HCT116 (cell line): ENCODE measurements around the gene ADIPOR1. TPM values are rescaled to one million over a fixed set of nuclear protein-coding genes. Genes with fewer than 3 reads are reported as not detected.

Experiments
- ATAC-seq: fragments of 200-7000 bp; cut with Tn5 transposase; 2 replicates; pipeline ENCODE4 v1.9.1; 2020; ENCODE audit warnings: mild to moderate bottlenecking, moderate library complexity
- BruUV-seq: library from RNA; stranded (reverse); fragments of 400-500 nt; replicated peaks from 2 replicates; lab custom pipeline; 2021; lab: Mats Ljungman, UMichigan
- CTCF ChIA-PET: fragments of 300-600 bp; sonication (Branson Sonifier 250); formaldehyde crosslinking; loops from one replicate; lab custom pipeline; 2021; ENCODE audit warnings: antibody characterized with exemption; lab: Charles Lee
- POLR2A ChIA-PET: fragments of 300-600, 350-600 bp; sonication (Branson Sonifier 250); formaldehyde crosslinking; loops from one replicate; lab custom pipeline; 2021; ENCODE audit warnings: antibody characterized with exemption; lab: Charles Lee
- RAD21 ChIA-PET, 2 experiments: fragments of 300-600 bp; sonication (Branson Sonifier 250); formaldehyde crosslinking; loops; one replicate each; lab custom pipeline; 2023; ENCODE audit warnings: low total read pairs in 2 of 2; ENCODE audit not compliant: uncharacterized antibody in 2 of 2, unreplicated experiment in 2 of 2, low non-redundant PET in 1 of 2; lab: Charles Lee
- DNase-seq: peaks from one replicate; pipeline ENCODE4 v3.0.0-alpha.2; 2010; ENCODE audit warnings: low read depth, low spot score
- H2AFZ ChIP-seq: fragments of 200-600 bp; shearing (Covaris generic), sonication (generic); 2 replicates; pipeline ENCODE4 v1.6.1; 2017; ENCODE audit warnings: low read depth, mixed run types, mixed read lengths, antibody characterized with exemption, low read length; ENCODE audit not compliant: poor library complexity, severe bottlenecking
- H3K27ac ChIP-seq: 2 replicates; pipeline ENCODE4 v1.5.1; 2012; ENCODE audit warnings: low read depth, low read length
- H3K27me3 ChIP-seq: fragments of 200-600 bp; sonication (generic); 2 replicates; pipeline ENCODE4 v1.6.1; 2016; ENCODE audit warnings: mixed run types, low read length, mixed read lengths; ENCODE audit not compliant: insufficient read depth
- H3K36me3 ChIP-seq, 2 experiments: fragments of 200-500 bp in 1 of 2; fragments of 200-600 bp in 1 of 2; sonication (Bioruptor generic) in 1 of 2; sonication (generic) in 1 of 2; 2 replicates each; pipeline versions ENCODE4 v1.5.1 to v1.6.1; 2014 to 2016; ENCODE audit warnings: low read length in 2 of 2, inconsistent platforms in 1 of 2, mixed read lengths in 1 of 2, mixed run types in 1 of 2; ENCODE audit not compliant: insufficient read depth in 2 of 2, control insufficient read depth in 1 of 2
- H3K4me1 ChIP-seq, 2 experiments: fragments of 200-600 bp in 1 of 2; sonication (generic) in 1 of 2; 2 replicates each; pipeline versions ENCODE4 v1.5.1 to v1.6.1; 2012 to 2017; ENCODE audit warnings: low read length in 2 of 2, inconsistent platforms in 1 of 2, mild to moderate bottlenecking in 1 of 2, mixed read lengths in 1 of 2, mixed run types in 1 of 2, moderate library complexity in 1 of 2; ENCODE audit not compliant: insufficient read depth in 2 of 2, control insufficient read depth in 1 of 2
- H3K4me2 ChIP-seq: fragments of 200-600 bp; sonication (generic); 2 replicates; pipeline ENCODE4 v1.6.1; 2017; ENCODE audit warnings: mixed run types, low read length, mixed read lengths
- H3K4me3 ChIP-seq, 2 experiments: fragments of 200-600 bp in 1 of 2; sonication (generic) in 1 of 2; replicated peaks in 1 of 2; 2 replicates each; pipeline ENCODE4 v1.5.1; 2011 to 2016; ENCODE audit warnings: low read length in 2 of 2, control low read depth in 1 of 2, low read depth in 1 of 2, mild to moderate bottlenecking in 1 of 2, mixed read lengths in 1 of 2, mixed run types in 1 of 2
- H3K79me2 ChIP-seq: fragments of 200-600 bp; sonication (generic); 2 replicates; pipeline ENCODE4 v1.6.1; 2017; ENCODE audit warnings: mild to moderate bottlenecking, mixed run types, low read length, moderate library complexity, mixed read lengths; ENCODE audit not compliant: insufficient read depth
- H3K9ac ChIP-seq: fragments of 200-600 bp; sonication (generic); 2 replicates; pipeline ENCODE4 v1.6.1; 2016; ENCODE audit warnings: low read length, mixed read lengths
- H3K9me2 ChIP-seq: fragments of 200-600 bp; sonication (generic), shearing (Covaris generic); 2 replicates; pipeline ENCODE4 v1.6.1; 2017; ENCODE audit warnings: mixed run types, mild to moderate bottlenecking, moderate library complexity; ENCODE audit not compliant: insufficient read depth
- H3K9me3 ChIP-seq, 2 experiments: fragments of 200-500 bp in 1 of 2; fragments of 200-600 bp in 1 of 2; sonication (Bioruptor generic) in 1 of 2; sonication (generic) in 1 of 2; 2 replicates each; pipeline ENCODE4 v1.6.1; 2014 to 2017; ENCODE audit warnings: low read length in 2 of 2, mixed read lengths in 2 of 2, inconsistent platforms in 1 of 2, low read depth in 1 of 2, mild to moderate bottlenecking in 1 of 2, mixed run types in 1 of 2, moderate library complexity in 1 of 2; ENCODE audit not compliant: control insufficient read depth in 1 of 2, insufficient read depth in 1 of 2
- H4K20me1 ChIP-seq: fragments of 200-600 bp; sonication (generic), shearing (Covaris generic); 2 replicates; pipeline ENCODE4 v1.6.1; 2017; ENCODE audit warnings: mixed run types, mild to moderate bottlenecking, moderate library complexity; ENCODE audit not compliant: insufficient read depth
- CEBPB ChIP-seq: IDR thresholded peaks from 2 replicates; pipeline ENCODE4 v1.6.1; 2012; ENCODE audit warnings: low read depth
- CTCF ChIP-seq, 3 experiments: fragments of 200-600 bp in 1 of 3; sonication (generic) in 1 of 3; IDR thresholded peaks in 2 of 3; conservative IDR thresholded peaks in 1 of 3; 2 replicates each; pipeline ENCODE4 v1.5.1; 2012 to 2017; ENCODE audit warnings: low read depth in 2 of 3, low read length in 2 of 3, antibody characterized with exemption in 1 of 3, borderline replicate concordance in 1 of 3, control low read depth in 1 of 3, mild to moderate bottlenecking in 1 of 3, mixed read lengths in 1 of 3, mixed run types in 1 of 3, moderate library complexity in 1 of 3; ENCODE audit not compliant: insufficient read depth in 1 of 3
- EGR1 ChIP-seq: IDR thresholded peaks from 2 replicates; pipeline ENCODE4 v1.6.1; 2012; ENCODE audit warnings: low read depth
- EZH2 ChIP-seq: fragments of 200-600 bp; sonication (generic); IDR thresholded peaks from 2 replicates; pipeline ENCODE4 v1.6.1; 2017; ENCODE audit warnings: antibody characterized with exemption, mixed run types
- EZH2phosphoT487 ChIP-seq: fragments of 200-600 bp; IDR thresholded peaks from 2 replicates; pipeline ENCODE4 v1.6.1; 2018; ENCODE audit warnings: antibody characterized with exemption, borderline replicate concordance
- FOSL1 ChIP-seq: IDR thresholded peaks from 2 replicates; pipeline ENCODE4 v1.6.1; 2012; ENCODE audit warnings: low read depth
- JUND ChIP-seq: IDR thresholded peaks from 2 replicates; pipeline ENCODE4 v1.6.1; 2012
- POLR2A ChIP-seq: IDR thresholded peaks from 2 replicates; pipeline ENCODE4 v1.7.0; 2011; ENCODE audit warnings: borderline replicate concordance; ENCODE audit not compliant: insufficient read depth, insufficient read length; ENCODE audit errors: extremely low read depth
- RAD21 ChIP-seq: IDR thresholded peaks from 2 replicates; pipeline ENCODE4 v1.6.1; 2012; ENCODE audit warnings: low read depth, mild to moderate bottlenecking
- REST ChIP-seq: IDR thresholded peaks from 2 replicates; pipeline ENCODE4 v1.6.1; 2012; ENCODE audit warnings: low read depth
- SIN3A ChIP-seq: IDR thresholded peaks from 2 replicates; pipeline ENCODE4 v1.6.1; 2012; ENCODE audit warnings: low read depth
- SP1 ChIP-seq: IDR thresholded peaks from 2 replicates; pipeline ENCODE4 v1.6.1; 2012; ENCODE audit warnings: low read depth
- SRF ChIP-seq: IDR thresholded peaks from 2 replicates; pipeline ENCODE4 v1.6.1; 2012; ENCODE audit warnings: low read depth
- YY1 ChIP-seq: IDR thresholded peaks from 2 replicates; pipeline ENCODE4 v1.6.1; 2011; ENCODE audit warnings: low read length, low read depth, moderate library complexity, mild to moderate bottlenecking; ENCODE audit not compliant: insufficient replicate concordance; ENCODE audit errors: extremely low read depth
- ZFX ChIP-seq: fragments of 450-650 bp; IDR thresholded peaks from 2 replicates; pipeline ENCODE4 v1.6.1; 2017
- ZNF274 ChIP-seq: fragments of 200-500 bp; sonication (Bioruptor generic); IDR thresholded peaks from 2 replicates; pipeline ENCODE4 v1.6.1; 2014; ENCODE audit warnings: mild to moderate bottlenecking, low read depth, low read length, inconsistent platforms
- intact Hi-C: fragments of 100-400 bp; cut with micrococcal nuclease; formaldehyde crosslinking; loops from 2 replicates; pipeline ENCODE4 v1.10.0; 2022
- total RNA-seq: library from RNA; stranded (reverse); gene quantifications from one replicate; pipeline ENCODE4 v1.2.1, GENCODE V29; 2021; ENCODE audit not compliant: unreplicated experiment
- TF ChIP-seq, protein P1 (sequence below): IDR thresholded peaks from 2 replicates; pipeline ENCODE4 v1.6.1; 2012
- TF ChIP-seq, protein P2 (sequence below): IDR thresholded peaks from 2 replicates; pipeline ENCODE4 v1.6.1; 2012
- TF ChIP-seq, protein P3 (sequence below): IDR thresholded peaks from 2 replicates; pipeline ENCODE4 v1.6.1; 2011; ENCODE audit warnings: mild to moderate bottlenecking, low read length, moderate library complexity; ENCODE audit not compliant: insufficient replicate concordance; ENCODE audit errors: extremely low read depth

ADIPOR1 gene
- total RNA-seq, 1 experiment from 2014 or later = 89.8 TPM

DNA sequence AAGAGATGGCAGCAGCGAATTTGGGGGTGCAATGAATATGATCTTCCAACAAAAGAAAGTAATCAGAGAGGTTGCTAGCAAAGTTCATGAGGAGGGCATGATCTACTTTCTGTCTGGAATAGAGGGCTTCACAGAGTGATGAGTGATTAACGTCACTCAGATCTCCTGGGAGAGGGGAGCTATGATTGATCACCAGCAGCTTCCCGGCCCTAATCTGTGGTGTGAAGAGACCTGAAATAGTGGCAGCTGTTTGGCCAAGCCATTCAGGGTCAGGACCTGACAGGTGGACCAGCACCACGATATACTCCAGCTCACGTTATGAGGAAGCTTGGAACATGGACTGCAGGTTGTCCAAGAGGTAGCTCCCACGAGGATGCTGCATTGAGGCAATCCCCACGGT, 29.1 kb upstream of the ADIPOR1 start:
- no TSS peak for BruUV-seq
- RAD21 ChIA-PET = interaction anchor here in 1 of 2 experiments (0.6 kb wide), 1 partner anchor 9 kb away, joined by 5 read pairs; no protein-coding TSS in a partner anchor
- Histone ChIP-seq H4K20me1 (no peaks in the 10 kb centered on the region), H3K4me1 (peaks cover 4 to 8% of the 10 kb centered on the region in 2 experiments; a peak in 3 of 4 replicates), H3K27me3 (no peaks in the 10 kb centered on the region), H2AFZ (no peak overlapping the region), H3K9me3 (no peaks in the 10 kb centered on the region), H3K27ac (no peak overlapping the region), H3K9ac (no peak overlapping the region), H3K9me2 (no peaks in the 10 kb centered on the region), H3K4me3 (no peak overlapping the region), H3K79me2 (no peaks in the 10 kb centered on the region), H3K4me2 (no peak overlapping the region), H3K36me3 (no peaks in the 10 kb centered on the region)
- intact Hi-C loops = no loop called here
- ATAC-seq (no peak), DNase-seq (no peak)
- TF ChIP-seq, protein P1, sequence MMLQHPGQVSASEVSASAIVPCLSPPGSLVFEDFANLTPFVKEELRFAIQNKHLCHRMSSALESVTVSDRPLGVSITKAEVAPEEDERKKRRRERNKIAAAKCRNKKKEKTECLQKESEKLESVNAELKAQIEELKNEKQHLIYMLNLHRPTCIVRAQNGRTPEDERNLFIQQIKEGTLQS = no peak
- TF ChIP-seq, protein P2, sequence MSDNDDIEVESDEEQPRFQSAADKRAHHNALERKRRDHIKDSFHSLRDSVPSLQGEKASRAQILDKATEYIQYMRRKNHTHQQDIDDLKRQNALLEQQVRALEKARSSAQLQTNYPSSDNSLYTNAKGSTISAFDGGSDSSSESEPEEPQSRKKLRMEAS = no peak
- no peak for TF ChIP-seq RAD21
- no peak for TF ChIP-seq JUND
- no peak for TF ChIP-seq EZH2
- TF ChIP-seq, protein P3, sequence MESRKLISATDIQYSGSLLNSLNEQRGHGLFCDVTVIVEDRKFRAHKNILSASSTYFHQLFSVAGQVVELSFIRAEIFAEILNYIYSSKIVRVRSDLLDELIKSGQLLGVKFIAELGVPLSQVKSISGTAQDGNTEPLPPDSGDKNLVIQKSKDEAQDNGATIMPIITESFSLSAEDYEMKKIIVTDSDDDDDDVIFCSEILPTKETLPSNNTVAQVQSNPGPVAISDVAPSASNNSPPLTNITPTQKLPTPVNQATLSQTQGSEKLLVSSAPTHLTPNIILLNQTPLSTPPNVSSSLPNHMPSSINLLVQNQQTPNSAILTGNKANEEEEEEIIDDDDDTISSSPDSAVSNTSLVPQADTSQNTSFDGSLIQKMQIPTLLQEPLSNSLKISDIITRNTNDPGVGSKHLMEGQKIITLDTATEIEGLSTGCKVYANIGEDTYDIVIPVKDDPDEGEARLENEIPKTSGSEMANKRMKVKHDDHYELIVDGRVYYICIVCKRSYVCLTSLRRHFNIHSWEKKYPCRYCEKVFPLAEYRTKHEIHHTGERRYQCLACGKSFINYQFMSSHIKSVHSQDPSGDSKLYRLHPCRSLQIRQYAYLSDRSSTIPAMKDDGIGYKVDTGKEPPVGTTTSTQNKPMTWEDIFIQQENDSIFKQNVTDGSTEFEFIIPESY = no peak
- TF ChIP-seq YY1 = no peak
- no peak for TF ChIP-seq ZFX
- no peak for TF ChIP-seq CEBPB
- no peak for TF ChIP-seq FOSL1
- TF ChIP-seq ZNF274 = no peak
- TF ChIP-seq REST = no peak
- TF ChIP-seq SRF = no peak
- TF ChIP-seq EZH2phosphoT487 = no peak
- TF ChIP-seq SP1 = no peak
- TF ChIP-seq EGR1 = no peak
- no peak for TF ChIP-seq CTCF (IDR thresholded peaks at IDR 0.05 in 2 of 3, conservative IDR thresholded peaks at IDR 0.05 in 1 of 3; ENCODE audit: borderline replicate concordance in 1 of 3, insufficient read depth in 1 of 3, low read depth in 2 of 3, low read length in 2 of 3)
- TF ChIP-seq SIN3A = no peak
- TF ChIP-seq POLR2A = no peak
- CTCF ChIA-PET = no interaction called here
- POLR2A ChIA-PET = no interaction called here
